NCI-H2107 treated with DMSO at 0.1 percent for 48 hours (cell line): ENCODE results near the gene HBA2.
"Not testable (repeated sequence)": the region's sequence is repeated elsewhere in the genome, so short reads cannot be mapped to it uniquely, and the experiment has no call there.

Experiments
- DNase-seq: peaks from one replicate; lab custom pipeline; 2025; ENCODE audit not compliant: unreplicated experiment; lab: John Stamatoyannopoulos, UW

The HBA2 gene

GRCh38 chr16:191831-192230 lies 19.2 kb downstream of the HBA2 start:
- no peak for DNase-seq

DNA sequence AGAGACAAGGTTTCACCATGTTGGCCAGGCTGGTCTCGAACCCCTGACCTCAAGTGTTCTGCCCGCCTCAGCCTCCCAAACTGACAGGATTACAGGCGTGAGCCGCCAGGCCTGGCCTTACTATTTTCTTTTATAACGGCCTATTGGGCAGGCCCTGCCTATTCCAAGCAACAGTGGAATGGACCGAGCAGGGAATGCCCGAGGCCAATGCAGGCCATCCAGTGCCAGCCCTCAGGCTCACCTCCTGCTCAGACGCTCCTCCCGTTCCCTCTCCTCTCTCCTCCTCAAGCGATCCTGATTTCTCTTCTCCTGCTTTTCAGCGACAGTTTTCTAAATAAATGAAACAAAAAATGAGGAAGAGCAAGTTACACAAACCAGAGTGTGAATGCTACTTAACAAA lies 20.0 kb downstream of the HBA2 start:
- no peak for DNase-seq

DNA sequence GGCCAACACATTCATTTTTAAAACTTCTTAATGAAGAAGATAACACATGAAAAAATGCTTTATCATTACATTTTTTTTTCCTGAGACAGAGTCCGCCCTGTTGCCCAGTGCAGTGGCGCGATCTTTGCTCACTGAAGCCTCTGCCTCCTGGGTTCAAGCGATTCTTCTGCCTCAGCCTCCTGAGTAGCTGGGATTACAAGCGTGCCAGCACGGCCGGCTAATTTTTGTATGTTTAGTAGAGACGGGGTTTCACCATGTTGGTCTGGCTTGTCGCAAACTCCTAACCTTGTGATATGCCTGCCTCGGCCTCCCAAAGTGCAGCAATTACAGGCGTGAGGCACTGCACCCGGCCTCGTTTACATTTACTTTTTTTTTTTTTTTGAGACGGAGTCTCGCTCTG lies 20.8 kb downstream of the HBA2 start:
- no peak for DNase-seq

GRCh38 chr16:194516-194915 lies 21.8 kb downstream of the HBA2 start:
- DNase-seq: no peak

DNA sequence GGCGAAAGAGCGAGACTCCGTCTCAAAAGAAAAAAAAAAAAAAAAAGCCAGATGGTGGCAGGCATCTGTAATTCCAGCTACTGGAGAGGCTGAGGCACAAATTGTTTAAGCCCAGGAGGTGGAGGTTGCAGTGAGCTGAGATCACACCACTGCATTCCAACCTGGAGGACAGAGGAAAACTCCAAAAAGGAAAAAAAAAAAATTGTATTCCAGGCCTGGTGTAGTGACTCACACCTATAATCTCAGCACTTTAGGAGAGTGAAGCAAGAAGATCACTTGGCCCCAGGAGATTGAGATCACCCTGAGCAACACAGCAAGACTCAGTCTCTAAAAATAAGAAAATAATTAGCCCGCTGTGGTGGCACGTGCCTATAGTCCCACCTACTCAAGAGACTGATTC lies 27.7 kb downstream of the HBA2 start:
- no peak for DNase-seq

- DNase-seq: no peak
Measured at GRCh38 chr16:203246-203645, 30.6 kb downstream of the HBA2 start.

DNA sequence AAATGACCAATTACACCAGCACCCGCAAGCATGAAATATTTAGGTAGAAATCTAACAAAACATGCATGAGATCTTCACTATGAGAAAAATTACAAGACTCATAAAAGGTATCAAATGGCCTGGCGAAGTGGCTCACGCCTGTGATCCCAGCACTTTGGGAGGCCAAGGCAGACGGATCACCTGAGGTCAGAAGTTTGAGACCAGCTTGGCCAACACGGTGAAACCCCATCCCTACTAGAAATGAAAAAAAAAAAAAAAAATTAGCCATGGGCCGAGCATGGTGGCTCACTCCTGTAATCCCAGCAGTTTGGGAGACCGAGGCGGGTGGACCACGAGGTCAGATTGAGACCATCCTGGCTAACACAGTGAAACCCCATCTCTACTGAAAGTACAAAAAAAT lies 31.4 kb downstream of the HBA2 start:
- not testable (repeated sequence) for DNase-seq

DNA sequence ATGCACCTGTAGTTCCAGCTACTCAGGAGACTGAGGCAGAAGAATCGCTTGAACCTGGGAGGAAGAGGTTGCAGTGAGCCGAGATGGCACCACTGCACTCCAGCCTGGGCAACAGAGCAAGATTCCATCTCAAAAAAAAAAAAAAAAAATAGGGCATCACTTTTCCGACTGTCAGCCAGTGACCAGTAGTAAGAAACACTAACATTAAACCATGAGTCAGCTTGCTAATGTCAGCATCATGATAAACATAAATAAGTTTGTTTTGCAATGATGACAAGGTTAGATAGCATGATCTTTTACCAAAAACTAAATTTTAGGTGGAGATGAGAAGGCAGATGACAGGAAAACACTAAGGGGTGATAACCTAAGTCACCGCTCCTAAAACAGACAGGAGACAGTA lies 36.7 kb downstream of the HBA2 start:
- DNase-seq: not testable (repeated sequence)

GRCh38 chr16:211631-212180 lies 39.0 kb downstream of the HBA2 start:
- not testable (repeated sequence) for DNase-seq

DNA sequence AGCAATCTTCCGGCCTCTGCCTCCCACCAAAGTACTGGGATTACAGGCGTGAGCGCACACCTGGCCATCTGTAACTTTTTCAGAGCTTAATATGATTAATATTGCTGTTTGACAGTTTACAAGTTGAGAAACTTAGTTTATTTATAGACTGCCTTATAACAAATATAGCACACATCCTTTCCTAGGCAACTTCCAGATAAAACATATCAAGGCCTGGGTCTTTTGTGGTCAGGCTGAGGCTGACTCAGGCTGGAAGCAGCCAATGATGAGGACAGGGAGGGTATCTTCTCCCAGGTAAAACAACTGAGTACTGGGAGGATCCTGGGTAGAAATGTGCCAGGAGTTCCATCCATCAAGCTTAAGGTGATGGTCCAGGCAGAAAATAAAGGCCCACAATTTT lies 40.3 kb downstream of the HBA2 start:
- DNase-seq: no peak

- no peak for DNase-seq
Measured at GRCh38 chr16:220021-220420, 47.3 kb downstream of the HBA2 start.
